GM19372 (cell line): ENCODE results near the gene ASCC3.

Experiments
- ATAC-seq: cut with Tn5 transposase; IDR thresholded peaks from one replicate; pipeline ENCODE4 v1.9.1; 2021; ENCODE audit warnings: mild to moderate bottlenecking, low read depth, moderate library complexity; ENCODE audit not compliant: unreplicated experiment

ASCC3 gene

DNA sequence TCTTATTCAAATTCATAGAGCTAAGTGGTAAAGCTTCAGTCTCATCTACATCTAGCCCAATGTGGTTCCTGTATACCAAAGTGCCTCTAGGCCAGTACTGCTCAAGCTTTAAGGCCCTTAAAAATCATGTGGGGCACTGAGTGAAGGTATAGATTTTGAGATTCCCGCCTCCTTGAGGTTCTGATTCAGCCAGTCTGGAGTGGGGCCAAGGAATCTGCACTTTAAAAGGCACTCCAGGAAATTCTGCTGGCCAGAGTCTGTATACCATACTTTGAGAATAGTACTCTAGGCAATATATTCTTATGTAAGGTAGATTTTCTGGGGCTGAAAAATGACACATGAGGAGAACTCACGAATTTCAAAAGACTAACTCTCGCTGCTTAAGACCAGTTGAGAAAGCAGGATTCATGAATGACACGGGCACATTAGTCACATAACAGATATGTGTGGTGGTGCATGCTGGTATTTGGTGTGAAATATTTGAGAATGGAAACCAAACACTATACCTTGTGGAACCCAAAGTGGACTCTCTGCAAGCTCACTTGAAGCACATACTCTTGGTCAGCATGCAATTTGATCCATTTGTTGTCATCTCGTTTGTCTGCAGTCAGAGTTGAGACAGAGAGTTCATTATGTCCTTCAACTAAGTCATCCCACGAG, 368.8 kb downstream of the ASCC3 start:
- ATAC-seq, result no peak

GRCh38 chr6:100509101-100509500, 372.0 kb downstream of the ASCC3 start:
- no peak for ATAC-seq

GRCh38 chr6:100506651-100507050, 374.5 kb downstream of the ASCC3 start:
- ATAC-seq, result no peak

- ATAC-seq, result no peak
Measured at GRCh38 chr6:100504786-100505737, 376.1 kb downstream of the ASCC3 start.

DNA sequence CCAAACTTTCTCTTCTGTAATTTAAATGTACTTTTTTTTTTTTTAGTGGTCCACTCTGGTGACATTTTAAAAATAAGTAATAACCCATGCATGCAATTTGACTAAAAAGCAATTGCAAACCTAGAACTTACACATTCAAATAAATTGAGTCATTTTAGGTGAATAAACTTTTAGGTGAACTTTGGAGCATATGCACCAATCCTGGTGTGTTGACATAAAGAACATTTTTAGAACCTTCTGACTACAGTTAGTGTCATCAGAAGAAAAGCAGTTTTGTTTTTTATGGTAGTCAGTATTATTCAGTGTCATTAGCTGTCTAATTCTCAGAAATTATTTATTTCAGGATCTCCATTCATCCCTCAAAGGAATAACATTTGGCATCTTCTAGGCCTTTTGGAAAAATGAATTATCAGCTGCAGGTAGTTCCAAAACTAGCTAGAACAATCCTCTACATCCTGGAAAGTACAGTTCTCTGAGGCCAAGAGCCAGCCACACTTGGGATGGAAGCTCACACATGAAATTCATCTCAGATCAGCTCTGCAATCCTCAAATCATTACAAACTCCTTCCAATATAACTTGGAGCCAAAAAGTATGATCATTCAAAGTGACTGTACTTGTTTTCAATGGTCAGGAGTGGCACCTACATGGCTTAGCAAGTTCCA, 378.0 kb downstream of the ASCC3 start:
- ATAC-seq, result no peak

DNA sequence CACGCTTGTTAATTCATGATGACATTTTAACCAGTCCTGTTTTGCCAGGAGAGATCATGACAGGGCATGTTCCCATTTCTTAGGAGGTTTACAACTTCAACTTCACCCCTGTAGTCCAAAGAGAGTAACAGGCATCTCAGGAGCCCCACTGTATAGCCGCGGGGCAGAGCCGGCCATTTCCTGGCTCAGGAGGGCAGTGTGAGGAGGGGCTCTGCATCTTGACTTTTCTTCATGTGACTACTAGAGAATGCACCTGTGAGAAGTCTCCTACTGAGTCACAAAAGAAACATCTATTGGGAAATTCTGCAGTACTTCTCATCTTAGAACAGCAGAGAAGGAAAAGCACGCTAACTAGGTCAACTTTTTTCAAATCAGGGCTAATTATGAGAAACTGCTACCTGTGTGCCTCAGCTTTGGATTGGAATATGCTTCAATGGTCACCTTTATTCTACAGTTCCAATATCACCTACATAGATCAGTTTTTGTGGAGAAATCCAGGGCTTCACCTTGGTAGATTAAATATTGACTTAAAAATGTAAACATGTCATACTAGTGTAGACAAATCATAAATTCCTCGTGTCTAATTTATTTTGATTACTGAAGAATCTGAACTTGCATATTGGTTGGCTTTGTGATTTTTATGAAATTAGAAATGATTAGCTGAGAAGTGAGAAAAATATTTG, 387.8 kb downstream of the ASCC3 start:
- ATAC-seq, result no peak

DNA sequence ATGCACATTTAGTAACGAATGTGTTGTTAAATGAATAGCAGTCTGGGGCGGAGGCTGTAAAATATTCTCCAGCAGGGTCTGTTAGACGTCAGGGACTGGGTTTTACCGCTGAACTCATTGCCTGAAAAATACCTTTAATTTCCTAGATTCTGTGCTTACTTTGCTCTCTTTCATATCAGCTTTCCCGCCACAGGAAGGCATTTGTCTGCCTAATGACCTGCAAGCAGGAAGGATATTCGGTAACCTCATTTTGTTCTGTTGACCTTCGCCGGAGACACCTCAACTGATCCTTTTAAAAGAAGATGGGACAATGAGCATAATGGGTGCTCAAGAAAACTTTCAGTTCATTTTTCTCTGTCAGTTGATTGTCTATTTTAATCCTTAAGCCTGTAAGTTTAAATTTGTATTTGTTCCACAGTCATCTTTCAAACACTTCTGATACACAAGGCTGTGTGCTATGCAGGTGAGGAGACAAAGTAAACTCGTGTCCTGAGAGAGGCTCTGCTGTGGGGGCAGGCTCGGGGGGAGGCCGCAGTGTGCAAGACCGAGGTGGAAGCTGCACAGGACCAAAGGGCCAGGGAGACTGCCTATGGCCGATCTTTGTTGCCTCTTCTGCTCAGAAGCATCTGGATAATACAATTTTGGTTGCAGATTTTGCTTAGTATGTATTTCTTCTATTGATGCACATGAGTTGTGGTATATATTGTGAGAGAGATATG, 389.0 kb downstream of the ASCC3 start:
- no peak for ATAC-seq

- no peak for ATAC-seq
Measured at GRCh38 chr6:100490065-100490464, 391.1 kb downstream of the ASCC3 start.

DNA sequence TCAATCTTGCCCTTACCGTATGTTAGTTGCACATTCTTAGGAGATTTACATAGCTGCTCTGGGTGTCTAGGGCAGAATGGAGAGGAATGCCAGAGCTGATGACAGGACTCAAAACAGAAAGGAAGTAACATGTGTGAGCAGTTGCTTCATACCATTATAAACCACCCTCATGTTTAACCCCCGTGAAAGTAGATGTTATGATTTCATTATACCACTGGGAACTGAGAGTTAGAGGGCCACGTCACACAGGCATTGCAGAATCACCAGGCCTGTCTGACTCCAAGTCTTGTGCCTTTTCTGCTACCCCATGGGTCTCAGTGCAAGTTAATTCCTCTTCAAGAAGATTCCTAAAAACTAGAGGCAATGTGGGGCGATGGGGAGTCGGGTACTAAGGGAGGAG, 392.9 kb downstream of the ASCC3 start:
- no peak for ATAC-seq

- ATAC-seq, result no peak
Measured at GRCh38 chr6:100487638-100488037, 393.5 kb downstream of the ASCC3 start.

DNA sequence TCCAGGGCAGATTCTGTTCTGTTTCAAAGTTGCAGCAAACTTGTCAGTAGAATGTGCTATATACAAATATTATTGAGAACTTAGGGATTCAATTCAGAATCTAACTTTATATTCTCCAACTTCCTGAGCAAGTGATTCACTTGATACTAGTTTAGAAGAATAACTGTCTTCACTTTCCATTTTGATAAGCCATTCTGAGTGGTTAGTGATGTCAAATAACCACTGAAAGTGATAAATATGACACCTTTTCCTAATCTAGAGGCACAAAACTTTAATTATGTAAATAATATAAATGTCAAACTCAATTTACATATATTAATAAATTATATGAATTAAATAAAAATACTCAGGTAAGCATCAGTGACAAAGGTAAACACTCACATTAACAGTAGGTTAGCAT, 395.9 kb downstream of the ASCC3 start:
- no peak for ATAC-seq

- peak; percentile 47 for ATAC-seq
Measured at GRCh38 chr6:100484474-100484873, 396.7 kb downstream of the ASCC3 start.

DNA sequence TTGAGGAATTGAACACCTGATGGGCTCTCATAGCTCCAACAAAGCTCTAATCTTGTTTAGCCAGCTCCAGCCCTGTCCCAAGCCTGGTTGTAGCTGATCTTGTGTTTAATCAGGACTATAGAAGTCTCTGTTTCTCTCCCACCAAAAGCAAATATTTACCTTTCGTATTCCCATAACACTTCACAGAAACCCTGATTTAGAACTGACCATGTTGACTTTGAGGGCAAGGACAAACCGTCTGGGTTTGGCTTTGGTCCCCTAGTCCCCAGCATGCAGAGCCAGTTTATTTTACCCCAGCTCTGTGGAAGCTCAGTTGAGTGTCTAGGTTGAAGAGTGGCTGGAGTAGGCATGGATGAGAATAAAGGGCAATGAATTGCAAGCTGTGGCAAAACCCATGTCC, 398.4 kb downstream of the ASCC3 start:
- ATAC-seq, result no peak

DNA sequence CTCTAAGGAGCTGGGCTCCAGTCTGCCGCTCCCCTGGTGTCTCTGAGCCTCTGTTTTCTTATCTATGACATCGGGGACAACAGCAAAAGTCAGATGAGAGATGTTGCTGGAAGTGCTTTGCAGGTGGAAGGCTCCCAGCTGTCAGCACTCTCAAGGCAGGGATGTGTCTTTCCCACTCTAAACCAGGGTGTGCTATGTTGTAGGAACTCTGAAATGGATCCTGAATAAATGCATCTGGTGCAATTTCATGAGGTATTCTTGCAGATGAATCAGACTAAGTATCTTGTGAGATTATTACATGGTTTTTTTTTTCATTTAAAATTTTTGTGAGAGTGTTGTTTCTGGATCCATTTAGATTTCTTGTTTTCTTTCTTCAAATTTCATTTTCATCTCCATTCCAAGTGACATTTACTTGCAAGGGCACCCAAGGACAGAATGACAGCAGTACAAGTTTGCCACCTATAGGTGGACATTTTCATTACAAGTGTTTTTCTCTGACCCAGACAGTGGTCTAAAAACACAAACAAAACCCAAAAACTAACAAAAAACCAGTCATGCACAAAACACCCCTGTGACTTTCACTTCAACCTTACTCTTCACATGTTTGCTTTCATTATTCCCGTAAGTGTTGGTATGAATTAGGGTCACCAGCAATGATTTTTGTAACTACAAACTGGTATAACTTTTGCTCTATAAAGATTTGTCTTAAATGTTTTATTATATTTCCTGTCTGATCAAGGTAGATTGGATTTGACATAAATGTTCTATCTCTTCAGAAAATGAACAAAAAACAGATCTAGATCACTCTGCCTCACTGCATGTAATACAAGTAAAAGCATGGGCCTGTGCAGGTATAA, 401.7 kb downstream of the ASCC3 start:
- ATAC-seq, result peak; percentile 47

DNA sequence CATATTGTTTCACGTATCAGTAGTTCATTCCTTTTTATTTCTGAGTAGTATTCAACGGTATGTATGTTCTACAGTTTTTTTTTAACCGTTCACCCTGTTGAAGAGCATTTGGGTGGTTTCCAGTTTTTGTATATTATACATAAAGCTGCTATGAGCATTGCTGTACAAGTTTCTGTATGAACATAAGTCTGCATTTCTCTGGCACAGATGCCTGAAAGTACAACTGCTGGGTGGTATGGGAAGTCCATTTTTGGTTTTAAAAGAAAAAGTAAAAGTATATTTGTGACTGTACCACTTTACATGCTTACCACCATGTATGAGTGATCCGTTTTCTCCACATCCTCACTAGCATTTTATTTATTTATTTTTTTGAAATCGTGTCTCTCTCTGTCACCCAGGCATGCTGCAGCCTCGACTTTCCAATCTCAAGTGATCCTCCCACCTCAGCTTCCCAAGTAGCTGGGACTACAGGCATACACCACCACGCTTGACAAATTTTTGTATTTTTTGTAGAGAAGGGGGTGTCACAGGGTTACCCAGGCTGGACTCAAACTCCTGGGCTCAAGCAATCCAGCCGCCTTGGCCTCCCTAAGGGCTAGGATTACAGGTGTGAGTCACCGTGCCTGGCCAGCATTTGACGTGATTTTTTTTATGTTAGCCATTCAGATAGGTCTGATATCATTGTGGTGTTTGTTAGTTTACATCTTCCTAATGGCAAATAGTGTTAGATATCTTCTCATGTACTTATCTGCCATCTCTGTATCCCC, 405.4 kb downstream of the ASCC3 start:
- peak; percentile 52 for ATAC-seq

GRCh38 chr6:100473182-100473581, 407.9 kb downstream of the ASCC3 start:
- no peak for ATAC-seq

DNA sequence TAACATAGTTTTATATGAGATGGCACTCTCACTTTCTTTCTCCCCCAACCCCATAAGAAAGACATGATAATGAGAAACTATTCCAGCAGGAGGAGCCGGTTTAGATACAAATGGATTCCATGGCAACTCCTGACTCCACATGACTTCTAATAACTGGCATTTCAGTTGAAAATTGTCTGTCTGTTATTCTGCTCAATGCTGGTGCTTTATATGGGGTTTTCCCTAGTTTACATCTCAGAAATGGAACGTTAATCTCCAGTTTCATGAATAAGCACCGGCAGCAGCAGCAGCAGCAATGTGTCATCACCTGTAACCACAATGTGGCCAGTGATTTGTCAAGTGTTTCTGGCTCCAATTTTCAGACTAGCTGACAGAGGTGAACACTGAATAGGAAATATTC, 408.5 kb downstream of the ASCC3 start:
- ATAC-seq, result peak; percentile 90

GRCh38 chr6:100470422-100471120, 410.6 kb downstream of the ASCC3 start:
- no peak for ATAC-seq
